ENCODE measurements around the gene DDX1.

DNA sequence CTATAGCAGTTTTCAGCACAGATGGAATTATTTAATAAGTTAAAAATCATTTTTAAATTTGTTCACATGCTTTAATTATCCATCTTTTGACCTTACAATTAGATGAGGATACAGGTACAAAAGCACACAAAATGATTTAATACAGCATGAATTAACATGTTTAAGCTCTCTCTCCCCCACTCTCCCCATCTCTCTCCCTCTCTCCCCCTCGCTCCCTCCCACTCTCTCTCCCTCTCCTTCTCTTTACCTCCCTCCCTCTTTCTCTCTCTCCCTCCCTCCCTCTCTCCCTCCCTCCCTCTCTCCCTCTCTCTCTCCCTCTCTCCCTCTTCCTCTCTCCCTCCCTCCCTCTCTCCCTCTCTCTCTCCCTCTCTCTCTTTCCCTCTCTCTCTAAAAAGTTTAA is 38.1 kb upstream of the DDX1 start:
- TF ChIP-seq, protein P1, sequence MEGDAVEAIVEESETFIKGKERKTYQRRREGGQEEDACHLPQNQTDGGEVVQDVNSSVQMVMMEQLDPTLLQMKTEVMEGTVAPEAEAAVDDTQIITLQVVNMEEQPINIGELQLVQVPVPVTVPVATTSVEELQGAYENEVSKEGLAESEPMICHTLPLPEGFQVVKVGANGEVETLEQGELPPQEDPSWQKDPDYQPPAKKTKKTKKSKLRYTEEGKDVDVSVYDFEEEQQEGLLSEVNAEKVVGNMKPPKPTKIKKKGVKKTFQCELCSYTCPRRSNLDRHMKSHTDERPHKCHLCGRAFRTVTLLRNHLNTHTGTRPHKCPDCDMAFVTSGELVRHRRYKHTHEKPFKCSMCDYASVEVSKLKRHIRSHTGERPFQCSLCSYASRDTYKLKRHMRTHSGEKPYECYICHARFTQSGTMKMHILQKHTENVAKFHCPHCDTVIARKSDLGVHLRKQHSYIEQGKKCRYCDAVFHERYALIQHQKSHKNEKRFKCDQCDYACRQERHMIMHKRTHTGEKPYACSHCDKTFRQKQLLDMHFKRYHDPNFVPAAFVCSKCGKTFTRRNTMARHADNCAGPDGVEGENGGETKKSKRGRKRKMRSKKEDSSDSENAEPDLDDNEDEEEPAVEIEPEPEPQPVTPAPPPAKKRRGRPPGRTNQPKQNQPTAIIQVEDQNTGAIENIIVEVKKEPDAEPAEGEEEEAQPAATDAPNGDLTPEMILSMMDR (optimal IDR thresholded peaks at IDR 0.05 in 1 of 3, IDR thresholded peaks at IDR 0.05 in 1 of 3, conservative IDR thresholded peaks at IDR 0.05 in 1 of 3; ENCODE audit: extremely low read depth in 1 of 3, insufficient read depth in 2 of 3, low read length in 3 of 3): no peak
- no peak for TF ChIP-seq EZH2 (IDR thresholded peaks at IDR 0.05; ENCODE audit: low read length)

All from keratinocyte (primary cell).